ENCODE results near the gene PPM1E. TPM values are rescaled to one million over a fixed set of nuclear protein-coding genes. Genes with fewer than 3 reads are reported as not detected.

The PPM1E gene
- total and polyA plus RNA-seq, 2 of the 4 experiments (the other 2 are of a cell fraction): under 0.01 to 0.05 TPM

GRCh38 chr17:58722274-58722673, 33.4 kb upstream of the PPM1E start:
- dilution Hi-C loops (cut with HindIII; ENCODE audit: low sequenced_read_pairs, unreplicated experiment): no loop called here
- Histone ChIP-seq H4K20me1 (ENCODE audit: insufficient read depth, low read length) (no peaks in the 10 kb centered on the region), H3K23ac (ENCODE audit: low read depth, low read length) (no peak overlapping the region), H3K79me1 (ENCODE audit: low read depth in 1 of 2, low read length in 2 of 2) (no peaks in the 10 kb centered on the region), H3K4ac (ENCODE audit: low read depth, low read length) (no peak overlapping the region), H2AK9ac (replicated peaks; ENCODE audit: low read depth, low read length, poor library complexity) (no peak overlapping the region), H4K91ac (ENCODE audit: insufficient read depth, low read depth, low read length) (no peak overlapping the region), H3K36me3 (ENCODE audit: control insufficient read depth, insufficient read depth, low read length) (peaks cover 5% of the 10 kb centered on the region; the same call in 1 of the 2 replicates), H3K14ac (replicated peaks; ENCODE audit: low read depth, low read length) (no peak overlapping the region), H2BK120ac (ENCODE audit: low read depth, low read length) (no peak overlapping the region), H2BK5ac (ENCODE audit: low read depth, low read length, poor library complexity, severe bottlenecking) (no peak overlapping the region), H2AFZ (replicated peaks; ENCODE audit: low read length, poor library complexity) (no peak overlapping the region), H3K18ac (ENCODE audit: low read depth, low read length) (no peak overlapping the region), H4K5ac (ENCODE audit: low read depth, low read length) (no peak overlapping the region), H2BK20ac (ENCODE audit: low read depth, low read length) (no peak overlapping the region), H4K8ac (ENCODE audit: low read depth in 2 of 2, low read length in 2 of 2) (no peak overlapping the region), H2AK5ac (ENCODE audit: low read depth, low read length) (no peak overlapping the region), H3K4me2 (ENCODE audit: low read depth, low read length) (no peak overlapping the region), H2BK15ac (ENCODE audit: low read depth, low read length) (no peak overlapping the region), H3K9ac (ENCODE audit: low read depth, low read length) (no peak overlapping the region), H3K4me1 (ENCODE audit: control insufficient read depth, insufficient read depth, low read length) (no peaks in the 10 kb centered on the region), H3K4me3 (ENCODE audit: insufficient read depth, low read depth, low read length) (no peak overlapping the region), H3K9me1 (ENCODE audit: insufficient read depth, low read length) (no peaks in the 10 kb centered on the region), H3K27ac (ENCODE audit: insufficient read depth, low read length) (no peak overlapping the region), H3K27me3 (ENCODE audit: control insufficient read depth, insufficient read depth, low read length) (no peaks in the 10 kb centered on the region), H3K9me3 (ENCODE audit: control insufficient read depth, insufficient read depth, low read length) (no peaks in the 10 kb centered on the region), H3K56ac (ENCODE audit: extremely low read depth, insufficient read depth, low read length) (no peak overlapping the region)
- CTCF ChIA-PET: no interaction called here
- DNase-seq (no peak), ATAC-seq (ENCODE audit: low read depth) (no peak)
- in situ Hi-C loops (cut with MboI; ENCODE audit: low sequenced_read_pairs): no loop called here
- no CpG with 5 or more reads among the region's 1 CpG for WGBS, 2 experiments (ENCODE audit: extremely low coverage in 2 of 2, insufficient read length in 1 of 2)
- no TSS peak for BruUV-seq (replicated peaks)
- no peak for TF ChIP-seq NFE2L2 (IDR thresholded peaks at IDR 0.05; ENCODE audit: low read depth, low read length)
- TF ChIP-seq BHLHE40 (IDR thresholded peaks at IDR 0.05; ENCODE audit: low read depth, low read length): no peak
- TF ChIP-seq RAD21 (IDR thresholded peaks at IDR 0.05; ENCODE audit: low read length): no peak
- no peak for TF ChIP-seq POLR2A (IDR thresholded peaks at IDR 0.05; ENCODE audit: low read depth, low read length)
- TF ChIP-seq SMC3 (IDR thresholded peaks at IDR 0.05; ENCODE audit: low read depth, low read length): no peak
- no peak for TF ChIP-seq CTCF (conservative IDR thresholded peaks at IDR 0.05; ENCODE audit: low read depth, low read length)
- TF ChIP-seq MAZ (IDR thresholded peaks at IDR 0.05; ENCODE audit: borderline replicate concordance, low read depth, low read length): no peak
- POLR2A ChIA-PET (ENCODE audit: unreplicated experiment): no interaction called here
- intact Hi-C loops (cut with micrococcal nuclease): no loop called here

All from IMR-90 (cell line).